NOMO-1 treated with DMSO at 0.1 percent for 48 hours (cell line): Measurements from ENCODE around the gene LBR.

ENCODE experiments used
- DNase-seq: peaks from one replicate; lab custom pipeline; 2025; ENCODE audit not compliant: unreplicated experiment; lab: John Stamatoyannopoulos, UW

The LBR gene

GRCh38 chr1:225446595-225446960, 18.7 kb upstream of the LBR start:
- no peak for DNase-seq

DNA sequence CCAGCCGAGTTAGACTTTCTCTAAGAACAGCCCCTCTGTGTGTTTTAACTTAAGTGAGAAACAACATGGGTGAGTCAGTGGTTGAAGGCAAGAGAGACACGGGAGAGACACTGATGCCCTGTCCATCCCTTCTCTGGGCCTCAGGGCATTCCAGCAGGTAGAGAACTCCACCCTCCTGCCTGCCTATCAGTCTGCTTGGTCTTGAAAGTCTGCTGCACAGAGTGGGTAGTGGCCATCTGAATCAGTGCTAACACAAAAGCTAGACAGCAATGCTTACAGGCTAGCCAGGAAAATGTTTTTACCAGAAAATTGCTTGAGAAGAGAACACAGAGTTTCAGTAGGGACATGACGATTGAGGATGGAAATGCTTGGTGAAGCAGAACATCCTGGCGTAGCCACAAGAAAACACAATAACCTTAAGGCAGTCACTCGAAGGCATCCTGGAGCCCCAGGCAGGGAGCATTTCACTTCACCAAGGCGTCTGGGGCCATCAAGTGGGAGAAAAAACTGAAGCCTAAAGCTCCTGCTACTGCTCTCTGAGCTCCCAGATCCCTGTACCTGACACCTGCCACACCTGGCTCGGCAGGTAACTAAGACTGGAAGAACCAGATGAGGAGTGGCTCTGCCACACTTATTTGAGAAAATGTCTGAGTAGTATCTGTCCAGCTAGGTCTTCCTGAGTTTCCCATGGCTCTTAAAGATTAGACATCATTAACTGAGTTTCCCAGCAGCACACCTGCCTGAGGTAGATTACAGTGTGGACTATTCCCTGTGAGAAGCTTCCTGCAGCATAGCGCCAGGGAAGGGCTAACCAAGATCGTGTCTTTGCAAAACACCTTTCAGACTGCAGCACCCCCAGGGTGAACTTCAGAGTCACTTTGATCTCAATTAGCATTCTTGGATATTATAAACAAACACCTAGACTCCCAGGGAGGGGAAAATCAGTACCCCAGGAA, 18.1 kb upstream of the LBR start:
- DNase-seq = no peak

DNA sequence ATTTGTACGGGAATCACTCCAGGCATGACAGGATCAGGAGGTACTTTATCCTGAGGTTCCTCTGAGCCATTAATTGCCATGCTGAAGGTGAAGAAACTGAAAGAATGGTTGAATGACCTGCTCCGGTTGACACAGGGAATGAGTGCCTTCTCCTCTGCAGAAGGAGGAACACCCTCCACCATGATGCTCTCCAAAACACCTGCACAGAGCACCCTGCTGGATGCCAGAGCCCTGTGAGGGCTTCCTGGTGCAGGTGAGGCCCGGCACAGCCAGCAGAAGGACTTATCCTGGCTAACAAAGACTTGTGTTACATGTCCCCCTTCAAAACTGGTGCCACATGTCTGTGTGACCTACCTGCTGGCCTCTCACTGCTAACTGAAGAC, 14.3 kb upstream of the LBR start:
- DNase-seq = no peak

- DNase-seq = no peak
These were observed 13.7 kb upstream of the LBR start for GRCh38 chr1:225441314-225442122.

DNA sequence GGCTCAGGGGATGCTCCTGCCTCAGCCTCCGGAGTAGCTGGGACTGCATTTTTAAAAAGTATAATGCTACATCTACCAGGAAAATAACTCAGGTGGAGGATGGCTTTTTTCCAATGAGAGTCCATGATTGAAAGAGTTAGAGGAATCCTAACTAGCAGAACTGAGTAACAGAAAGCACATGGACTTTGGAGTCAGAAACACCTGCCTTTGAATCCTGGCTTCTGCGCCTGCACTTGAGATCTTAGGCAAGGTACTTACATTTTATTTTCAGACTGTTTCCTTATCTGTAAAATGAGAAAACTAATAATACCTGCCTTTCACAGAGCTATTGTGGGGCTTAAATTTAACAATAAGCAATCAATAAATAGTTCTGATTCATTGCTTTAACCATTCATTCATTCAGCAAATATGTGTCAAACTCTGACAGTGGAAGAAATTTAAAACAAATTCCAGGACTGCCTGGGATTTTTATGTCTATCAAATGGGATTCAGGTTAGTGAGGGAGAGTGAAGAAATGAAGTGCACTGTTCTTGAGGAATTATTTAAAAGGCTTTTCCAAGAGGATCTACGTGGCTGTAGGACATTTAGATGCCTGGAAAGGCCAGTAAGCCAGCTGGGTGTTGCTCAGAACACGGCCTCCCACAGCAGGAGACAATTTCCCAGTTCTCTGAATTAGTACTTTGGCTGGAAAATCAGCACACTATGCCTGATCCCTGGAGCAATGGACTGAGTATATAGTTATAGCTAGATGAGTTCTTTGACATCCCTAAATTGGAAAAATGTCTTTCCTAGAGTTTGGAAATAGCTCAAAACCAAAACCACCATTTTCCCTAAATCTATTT, 12.8 kb upstream of the LBR start:
- DNase-seq = no peak

GRCh38 chr1:225437710-225438437, 10.0 kb upstream of the LBR start:
- no peak for DNase-seq

GRCh38 chr1:225435957-225436392, 8.1 kb upstream of the LBR start:
- no peak for DNase-seq

GRCh38 chr1:225435487-225435886, 7.6 kb upstream of the LBR start:
- DNase-seq = no peak

- no peak for DNase-seq
These were observed 7.2 kb upstream of the LBR start for GRCh38 chr1:225435076-225435475.

DNA sequence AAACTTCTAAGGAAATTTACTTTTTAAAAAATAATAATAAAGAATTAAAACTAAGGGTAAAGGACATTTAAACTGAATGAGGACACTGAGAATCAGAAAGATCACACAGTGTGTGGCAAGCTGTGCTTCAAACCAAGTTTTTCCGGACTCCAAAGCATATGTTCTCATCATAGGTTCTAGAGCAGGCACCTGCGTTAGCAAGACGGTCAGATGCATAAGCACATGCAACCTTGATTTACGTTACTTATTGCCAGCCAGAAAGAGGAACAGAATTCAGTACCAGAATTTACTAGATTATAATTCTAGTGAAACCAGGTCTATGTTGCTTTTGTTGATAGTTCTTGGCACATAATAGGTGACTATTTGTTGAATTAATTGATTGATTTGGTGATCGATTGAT, 6.2 kb upstream of the LBR start:
- DNase-seq = peak; percentile 28

- DNase-seq = no peak
These were observed 3.4 kb upstream of the LBR start for GRCh38 chr1:225431081-225431863.

- no peak for DNase-seq
These were observed 2.5 kb upstream of the LBR start for GRCh38 chr1:225430301-225430700.

GRCh38 chr1:225428881-225429455, 1.1 kb upstream of the LBR start:
- DNase-seq = peak; percentile 96

- DNase-seq = peak; percentile 84
These were observed 436 bp upstream of the LBR start for GRCh38 chr1:225428068-225428880.

- DNase-seq = peak; percentile 34
These were observed 1.2 kb downstream of the LBR start for GRCh38 chr1:225426395-225427234.

GRCh38 chr1:225425201-225425786, 2.5 kb downstream of the LBR start:
- peak; percentile 73 for DNase-seq

DNA sequence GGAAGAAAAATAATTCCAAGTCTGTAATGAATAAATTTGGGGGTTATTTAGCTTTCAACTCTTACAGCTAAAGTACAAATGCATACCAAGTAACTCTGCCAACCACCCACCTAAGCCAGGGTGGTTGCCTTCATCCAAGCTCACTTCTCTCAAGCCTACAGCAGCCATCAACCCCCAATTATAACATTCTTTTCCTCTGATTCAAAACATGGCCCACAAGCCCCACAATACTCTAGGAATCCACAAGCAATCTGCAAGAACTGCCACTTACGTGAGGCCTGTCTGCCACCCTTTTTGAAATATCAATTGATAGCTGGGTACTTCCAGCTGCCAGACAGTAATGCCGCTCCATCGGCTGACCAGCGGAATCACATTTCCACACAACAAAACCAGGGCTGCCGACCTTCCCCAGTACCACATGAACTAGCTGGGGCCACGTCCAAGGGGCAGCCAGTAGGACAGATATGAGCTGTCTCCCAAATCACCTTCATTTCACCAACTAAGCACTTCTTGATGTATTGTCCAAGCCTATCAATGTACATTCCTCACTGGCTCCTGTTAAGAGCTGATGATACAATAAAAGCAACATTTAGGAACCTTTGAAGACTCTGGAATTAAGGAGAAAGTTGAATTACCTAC, 3.2 kb downstream of the LBR start:
- DNase-seq = no peak
